Keratinocyte (primary cell): ENCODE results near the gene MFNG. TPM values are rescaled to one million over a fixed set of nuclear protein-coding genes. Genes with fewer than 3 reads are reported as not detected.

Experiments used
- DNase-seq: peaks from one replicate; pipeline ENCODE4 v3.0.0-alpha.2; 2011; ENCODE audit warnings: low read depth, missing footprints, low spot score
- FAIRE-seq: peaks from 2 replicates; lab custom pipeline; 2011; peaks lifted over from hg19 to GRCh38; lab: Jason Lieb, UNC
- H2AFZ ChIP-seq: 2 replicates; pipeline ENCODE4 v1.6.0; 2012; ENCODE audit warnings: low read length, control low read depth, inconsistent platforms; ENCODE audit not compliant: control insufficient read depth
- H3K27ac ChIP-seq: 2 replicates; pipeline ENCODE4 v1.5.1; 2011; ENCODE audit warnings: low read length; ENCODE audit not compliant: control insufficient read depth, insufficient read depth
- H3K27me3 ChIP-seq: 3 replicates; pipeline ENCODE4 v1.6.0; 2011; ENCODE audit warnings: low read length; ENCODE audit not compliant: control insufficient read depth, insufficient read depth; ENCODE audit errors: extremely low read depth
- H3K36me3 ChIP-seq, 2 experiments: 2 replicates in 1 of 2; 3 replicates in 1 of 2; pipeline ENCODE4 v1.5.1; 2011; ENCODE audit warnings: low read length in 2 of 2, mild to moderate bottlenecking in 1 of 2; ENCODE audit not compliant: control insufficient read depth in 2 of 2, insufficient read depth in 2 of 2; ENCODE audit errors: extremely low read depth in 1 of 2
- H3K4me1 ChIP-seq: 3 replicates; pipeline ENCODE4 v1.5.1; 2011; ENCODE audit warnings: low read length; ENCODE audit not compliant: control insufficient read depth, insufficient read depth; ENCODE audit errors: extremely low read depth
- H3K4me2 ChIP-seq: 3 replicates; pipeline ENCODE4 v1.6.0; 2011; ENCODE audit warnings: low read depth, low read length; ENCODE audit not compliant: control insufficient read depth, insufficient read depth; ENCODE audit errors: extremely low read depth
- H3K4me3 ChIP-seq, 3 experiments: fragments of 200-600 bp in 1 of 3; sonication (generic) in 1 of 3; 2 replicates in 2 of 3; 3 replicates in 1 of 3; pipeline ENCODE4 v1.5.1; 2011 to 2016; ENCODE audit warnings: low read length in 3 of 3, mild to moderate bottlenecking in 3 of 3, control low read depth in 2 of 3, inconsistent platforms in 1 of 3, low read depth in 1 of 3, mixed read lengths in 1 of 3, mixed run types in 1 of 3, moderate library complexity in 1 of 3; ENCODE audit not compliant: control insufficient read depth in 2 of 3, insufficient read depth in 2 of 3; ENCODE audit errors: extremely low read depth in 1 of 3
- H3K79me2 ChIP-seq: 2 replicates; pipeline ENCODE4 v1.6.0; 2012; ENCODE audit warnings: low read length; ENCODE audit not compliant: control insufficient read depth, insufficient read depth
- H3K9ac ChIP-seq: 3 replicates; pipeline ENCODE4 v1.6.0; 2011; ENCODE audit warnings: low read length; ENCODE audit not compliant: control insufficient read depth, insufficient read depth; ENCODE audit errors: extremely low read depth
- H3K9me1 ChIP-seq: 3 replicates; pipeline ENCODE4 v1.6.0; 2011; ENCODE audit warnings: low read length; ENCODE audit not compliant: control insufficient read depth, insufficient read depth; ENCODE audit errors: extremely low read depth
- H3K9me3 ChIP-seq: 2 replicates; pipeline ENCODE4 v1.5.1; 2012; ENCODE audit warnings: low read depth, low read length; ENCODE audit not compliant: control insufficient read depth
- H4K20me1 ChIP-seq: 3 replicates; pipeline ENCODE4 v1.6.0; 2011; ENCODE audit warnings: low read length; ENCODE audit not compliant: control insufficient read depth, insufficient read depth; ENCODE audit errors: extremely low read depth
- EZH2 ChIP-seq: IDR thresholded peaks from one replicate; pipeline ENCODE4 v1.6.1; 2012; ENCODE audit warnings: inconsistent platforms, mild to moderate bottlenecking, low read length, moderate library complexity
- dilution Hi-C: fragments of 300-500 bp; cut with MboI; formaldehyde crosslinking; loops from one replicate; pipeline ENCODE4 v1.7.0; 2020; ENCODE audit warnings: low sequenced_read_pairs; ENCODE audit not compliant: extremely low pct_ligation_motif_present
- polyA plus RNA-seq, 5 experiments: library from polyadenylated mRNA; depleted of rRNA in 3 of 5; stranded (reverse) in 3 of 5; stranded (forward) in 1 of 5; unstranded in 1 of 5; fragments of >200 nt; gene quantifications; 1 replicate in 1 of 5; 2 replicates in 3 of 5; 3 replicates in 1 of 5; pipeline versions ENCODE4 v1.2.1 to v1.2.3, GENCODE V29; 2011 to 2012; ENCODE audit warnings: missing spikeins in 2 of 5, low read depth in 1 of 5, low replicate concordance in 1 of 5
- TF ChIP-seq, protein P1 (sequence below), 3 experiments: IDR thresholded peaks in 1 of 3; conservative IDR thresholded peaks in 1 of 3; optimal IDR thresholded peaks in 1 of 3; 2 replicates in 2 of 3; 3 replicates in 1 of 3; pipeline versions ENCODE3 to v1.5.1; 2011; ENCODE audit warnings: low read length in 3 of 3, mild to moderate bottlenecking in 3 of 3, moderate library complexity in 2 of 3, control low read depth in 1 of 3, inconsistent platforms in 1 of 3; ENCODE audit not compliant: insufficient read depth in 2 of 3; ENCODE audit errors: extremely low read depth in 1 of 3

The MFNG gene
- polyA plus RNA-seq, 1 donor (not counting 4 experiments of a cell fraction or from before 2014, with no cell fraction given): 5.9 TPM

DNA sequence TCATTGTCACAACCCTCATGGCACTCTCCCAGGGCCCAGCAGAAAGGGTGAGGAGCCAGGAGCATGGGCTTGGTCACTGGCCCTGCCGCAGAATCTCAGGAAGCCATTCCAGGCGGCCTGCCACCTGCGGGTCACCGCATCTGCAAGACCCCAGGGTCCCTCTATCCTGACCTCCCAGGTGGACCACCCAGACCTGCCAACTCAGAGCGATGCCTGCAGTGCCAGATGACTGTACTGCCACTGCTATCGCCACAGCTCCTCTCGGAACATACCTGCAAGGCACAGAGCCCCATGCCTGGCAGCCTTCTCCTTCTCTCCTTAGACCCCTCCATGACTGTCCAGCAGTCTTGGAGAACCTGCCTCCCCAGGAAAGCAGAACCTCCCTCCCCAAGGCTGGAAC, 32.5 kb downstream of the MFNG start:
- H3K9me1 ChIP-seq: no peaks in the 10 kb centered on the region
- no peak for DNase-seq
- H3K79me2 ChIP-seq: no peaks in the 10 kb centered on the region
- H3K4me2 ChIP-seq: no peak overlapping the region
- no peak overlapping the region for H3K9ac ChIP-seq
- no peak overlapping the region for H2AFZ ChIP-seq
- no peak for FAIRE-seq
- H4K20me1 ChIP-seq: no peaks in the 10 kb centered on the region
- H3K9me3 ChIP-seq: no peaks in the 10 kb centered on the region
- dilution Hi-C loops: no loop called here
- H3K36me3 ChIP-seq: no peaks in the 10 kb centered on the region
- no peak overlapping the region for H3K27ac ChIP-seq
- H3K4me3 ChIP-seq: no peak overlapping the region
- peaks cover 21% of the 10 kb centered on the region for H3K4me1 ChIP-seq
- no peaks in the 10 kb centered on the region for H3K27me3 ChIP-seq
- TF ChIP-seq, protein P1, sequence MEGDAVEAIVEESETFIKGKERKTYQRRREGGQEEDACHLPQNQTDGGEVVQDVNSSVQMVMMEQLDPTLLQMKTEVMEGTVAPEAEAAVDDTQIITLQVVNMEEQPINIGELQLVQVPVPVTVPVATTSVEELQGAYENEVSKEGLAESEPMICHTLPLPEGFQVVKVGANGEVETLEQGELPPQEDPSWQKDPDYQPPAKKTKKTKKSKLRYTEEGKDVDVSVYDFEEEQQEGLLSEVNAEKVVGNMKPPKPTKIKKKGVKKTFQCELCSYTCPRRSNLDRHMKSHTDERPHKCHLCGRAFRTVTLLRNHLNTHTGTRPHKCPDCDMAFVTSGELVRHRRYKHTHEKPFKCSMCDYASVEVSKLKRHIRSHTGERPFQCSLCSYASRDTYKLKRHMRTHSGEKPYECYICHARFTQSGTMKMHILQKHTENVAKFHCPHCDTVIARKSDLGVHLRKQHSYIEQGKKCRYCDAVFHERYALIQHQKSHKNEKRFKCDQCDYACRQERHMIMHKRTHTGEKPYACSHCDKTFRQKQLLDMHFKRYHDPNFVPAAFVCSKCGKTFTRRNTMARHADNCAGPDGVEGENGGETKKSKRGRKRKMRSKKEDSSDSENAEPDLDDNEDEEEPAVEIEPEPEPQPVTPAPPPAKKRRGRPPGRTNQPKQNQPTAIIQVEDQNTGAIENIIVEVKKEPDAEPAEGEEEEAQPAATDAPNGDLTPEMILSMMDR (optimal IDR thresholded peaks at IDR 0.05 in 1 of 3, IDR thresholded peaks at IDR 0.05 in 1 of 3, conservative IDR thresholded peaks at IDR 0.05 in 1 of 3; ENCODE audit: extremely low read depth in 1 of 3, insufficient read depth in 2 of 3, low read length in 3 of 3): no peak
- TF ChIP-seq EZH2: no peak

DNA sequence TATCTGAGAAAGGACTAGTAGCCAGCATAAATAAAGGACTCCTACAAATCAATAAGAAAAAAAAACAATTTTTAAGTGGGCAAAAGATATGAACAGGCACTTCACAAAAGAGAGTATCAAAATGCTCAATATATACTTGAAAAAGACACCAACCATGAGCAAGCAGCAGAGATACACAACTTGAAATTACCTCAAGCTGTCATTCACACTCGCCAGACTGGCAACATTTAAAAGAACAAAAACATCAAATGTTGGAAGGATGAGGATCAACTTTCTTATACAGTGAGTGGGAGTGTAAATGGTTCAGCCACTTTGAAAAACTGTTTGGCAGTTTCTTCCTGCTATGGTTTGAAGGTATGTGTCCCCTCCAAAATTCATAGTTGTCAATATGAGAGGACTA, 35.0 kb downstream of the MFNG start:
- Histone ChIP-seq H3K4me2 (no peak overlapping the region), H2AFZ (no peak overlapping the region), H3K4me1 (peaks cover 20% of the 10 kb centered on the region), H3K4me3 (no peak overlapping the region), H3K79me2 (no peaks in the 10 kb centered on the region), H3K27ac (no peak overlapping the region), H3K9me3 (no peaks in the 10 kb centered on the region), H3K36me3 (no peaks in the 10 kb centered on the region), H3K9ac (no peak overlapping the region), H3K9me1 (no peaks in the 10 kb centered on the region), H4K20me1 (no peaks in the 10 kb centered on the region), H3K27me3 (no peaks in the 10 kb centered on the region)
- DNase-seq: no peak
- dilution Hi-C loops: no loop called here
- FAIRE-seq: no peak
- TF ChIP-seq EZH2: no peak
- TF ChIP-seq, protein P1 (optimal IDR thresholded peaks at IDR 0.05 in 1 of 3, IDR thresholded peaks at IDR 0.05 in 1 of 3, conservative IDR thresholded peaks at IDR 0.05 in 1 of 3; ENCODE audit: extremely low read depth in 1 of 3, insufficient read depth in 2 of 3, low read length in 3 of 3): no peak
